Thyroid gland (tissue), 4 donors: ENCODE results near the gene BDH2.

Experiments
- POLR2A ChIP-seq, 2 donors: fragments of 450-650 bp; IDR thresholded peaks; one replicate each; pipeline ENCODE4 v1.6.1; 2017; ENCODE audit warnings: antibody characterized with exemption in 2 of 2, mild to moderate bottlenecking in 2 of 2, moderate library complexity in 1 of 2
- TF ChIP-seq, protein P1 (sequence below), 6 experiments: fragments of 200-600 bp in 3 of 6; fragments of 450-650 bp in 3 of 6; sonication (generic) in 3 of 6; IDR thresholded peaks; one replicate each; pipeline ENCODE4 v1.5.1; 2016 to 2019; ENCODE audit warnings: antibody characterized with exemption in 6 of 6, mild to moderate bottlenecking in 2 of 6, inconsistent platforms in 1 of 6, moderate library complexity in 1 of 6

DNA sequence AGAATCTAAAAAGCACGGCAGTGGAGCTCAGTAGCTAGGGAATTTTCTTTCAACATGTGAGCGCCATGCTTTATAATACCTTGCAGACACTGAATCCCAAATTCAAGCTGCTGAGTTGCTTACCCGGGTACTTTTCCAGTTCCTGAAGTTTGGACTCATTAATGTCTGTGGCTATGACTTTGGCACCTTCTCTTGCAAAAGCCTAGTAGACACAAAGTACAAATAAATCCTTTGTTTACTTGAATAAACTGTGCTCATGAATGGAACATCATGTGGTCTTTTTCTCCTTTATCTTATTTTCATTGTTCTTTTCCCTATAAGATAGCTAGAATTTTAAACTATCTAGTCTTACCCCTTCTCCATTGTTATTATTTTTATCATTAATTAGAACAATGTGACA lies 4.6 kb downstream of the BDH2 start:
- TF ChIP-seq, protein P1, sequence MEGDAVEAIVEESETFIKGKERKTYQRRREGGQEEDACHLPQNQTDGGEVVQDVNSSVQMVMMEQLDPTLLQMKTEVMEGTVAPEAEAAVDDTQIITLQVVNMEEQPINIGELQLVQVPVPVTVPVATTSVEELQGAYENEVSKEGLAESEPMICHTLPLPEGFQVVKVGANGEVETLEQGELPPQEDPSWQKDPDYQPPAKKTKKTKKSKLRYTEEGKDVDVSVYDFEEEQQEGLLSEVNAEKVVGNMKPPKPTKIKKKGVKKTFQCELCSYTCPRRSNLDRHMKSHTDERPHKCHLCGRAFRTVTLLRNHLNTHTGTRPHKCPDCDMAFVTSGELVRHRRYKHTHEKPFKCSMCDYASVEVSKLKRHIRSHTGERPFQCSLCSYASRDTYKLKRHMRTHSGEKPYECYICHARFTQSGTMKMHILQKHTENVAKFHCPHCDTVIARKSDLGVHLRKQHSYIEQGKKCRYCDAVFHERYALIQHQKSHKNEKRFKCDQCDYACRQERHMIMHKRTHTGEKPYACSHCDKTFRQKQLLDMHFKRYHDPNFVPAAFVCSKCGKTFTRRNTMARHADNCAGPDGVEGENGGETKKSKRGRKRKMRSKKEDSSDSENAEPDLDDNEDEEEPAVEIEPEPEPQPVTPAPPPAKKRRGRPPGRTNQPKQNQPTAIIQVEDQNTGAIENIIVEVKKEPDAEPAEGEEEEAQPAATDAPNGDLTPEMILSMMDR (IDR thresholded peaks at IDR 0.05): no peak
- no peak for TF ChIP-seq POLR2A (IDR thresholded peaks at IDR 0.05)
